Activated naive CD8-positive, alpha-beta T cell (primary cell): Measurements from ENCODE around the gene ETF1.

ENCODE experiments used
- H3K27ac Mint-ChIP-seq: one replicate; pipeline ENCODE4 v1.8.0; 2021; ENCODE audit warnings: mixed read lengths
- H3K27me3 Mint-ChIP-seq: one replicate; pipeline ENCODE4 v1.8.0; 2021; ENCODE audit warnings: mixed read lengths
- H3K36me3 Mint-ChIP-seq: one replicate; pipeline ENCODE4 v1.8.0; 2021; ENCODE audit warnings: mixed read lengths
- H3K4me1 Mint-ChIP-seq: one replicate; pipeline ENCODE4 v1.8.0; 2021; ENCODE audit warnings: low read depth, mixed read lengths
- H3K4me3 Mint-ChIP-seq: one replicate; pipeline ENCODE4 v1.8.0; 2021; ENCODE audit warnings: mild to moderate bottlenecking, mixed read lengths
- H3K9me3 Mint-ChIP-seq: one replicate; pipeline ENCODE4 v1.8.0; 2021; ENCODE audit warnings: low read depth, mixed read lengths

The ETF1 gene

DNA sequence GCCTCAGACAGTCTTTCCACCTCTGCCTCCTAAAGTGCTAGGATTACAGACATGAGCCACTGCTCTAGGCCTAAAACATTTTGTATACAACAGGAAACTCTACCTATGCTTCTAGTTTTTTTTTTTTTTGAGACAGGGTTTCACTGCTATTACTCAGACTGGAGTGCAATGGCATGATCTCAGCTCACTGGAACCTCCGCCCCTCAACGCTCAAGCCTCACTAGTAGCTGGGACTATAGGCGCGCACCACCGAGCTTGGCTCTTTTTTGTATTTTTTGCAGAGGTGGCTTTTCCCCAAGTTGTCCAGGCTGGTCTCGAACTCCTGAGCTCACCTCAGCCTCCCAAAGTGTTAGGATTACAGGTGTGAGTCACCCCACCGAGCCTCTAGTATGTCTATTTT is 26.7 kb upstream of the ETF1 start:
- peaks cover 30% of the 10 kb centered on the region for H3K36me3 Mint-ChIP-seq
- peak overlapping the region; percentile 70 for H3K4me3 Mint-ChIP-seq
- H3K4me1 Mint-ChIP-seq = peaks cover 68% of the 10 kb centered on the region
- no peaks in the 10 kb centered on the region for H3K27me3 Mint-ChIP-seq
- H3K9me3 Mint-ChIP-seq = no peaks in the 10 kb centered on the region
- peak overlapping the region; percentile 75 for H3K27ac Mint-ChIP-seq

DNA sequence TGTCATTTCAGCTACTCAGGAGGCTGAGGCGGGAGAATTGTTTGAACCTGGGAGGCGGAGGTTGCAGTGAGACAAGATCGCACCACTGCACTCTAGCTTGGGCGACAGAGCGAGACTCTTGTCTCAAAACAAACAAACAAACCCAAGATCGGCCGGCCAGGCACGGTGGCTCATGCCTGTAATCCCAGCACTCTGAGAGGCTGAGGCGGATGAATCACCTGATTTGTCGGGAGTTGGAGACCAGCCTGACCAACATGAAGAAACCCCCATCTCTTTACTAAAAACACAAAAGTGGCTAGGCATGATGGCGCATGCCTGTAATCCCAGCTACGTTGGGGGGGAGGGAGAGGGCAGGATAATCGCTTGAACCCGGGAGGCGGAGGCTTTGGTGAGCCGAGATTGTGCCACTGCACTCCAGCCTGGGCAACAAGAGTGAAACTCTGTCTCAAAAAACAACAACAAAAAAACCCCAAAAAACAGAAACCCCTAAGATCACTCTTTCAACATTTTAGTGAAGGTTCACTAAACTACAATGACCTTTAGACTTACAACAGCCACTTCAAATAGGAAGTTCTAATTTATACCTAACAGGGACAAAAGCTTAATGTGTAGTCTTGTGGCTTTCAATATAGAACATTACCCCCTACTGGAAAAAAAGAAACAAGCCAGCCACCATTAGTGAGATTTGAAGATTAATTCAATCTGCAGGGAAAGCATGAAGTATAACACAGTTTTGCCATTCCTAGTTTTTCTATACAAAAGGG is 25.2 kb upstream of the ETF1 start:
- Mint-ChIP-seq H3K4me1 (peaks cover 70% of the 10 kb centered on the region), H3K4me3 (peak overlapping the region; percentile 31), H3K27me3 (no peaks in the 10 kb centered on the region), H3K9me3 (no peaks in the 10 kb centered on the region), H3K36me3 (peaks cover 18% of the 10 kb centered on the region), H3K27ac (peak overlapping the region; percentile 28)

DNA sequence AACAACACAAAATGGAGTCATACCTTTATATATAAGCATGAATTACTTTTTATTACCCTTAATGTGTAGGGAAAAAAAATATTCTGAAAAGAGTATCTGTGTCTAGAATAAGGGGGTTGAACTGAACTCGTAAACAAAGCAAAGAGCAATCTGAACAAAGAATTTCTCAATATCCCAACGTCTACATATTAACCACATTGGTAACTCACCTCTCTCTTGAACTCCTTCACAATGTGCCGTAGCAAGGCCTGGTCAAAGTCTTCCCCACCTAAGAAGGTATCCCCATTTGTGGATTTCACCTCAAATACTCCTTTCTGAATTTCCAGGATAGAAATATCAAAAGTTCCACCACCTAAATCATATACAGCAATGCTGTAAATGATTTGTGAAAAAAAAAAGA is 23.8 kb upstream of the ETF1 start:
- Mint-ChIP-seq H3K36me3 (peaks cover 13% of the 10 kb centered on the region), H3K4me3 (peak overlapping the region; percentile 30), H3K9me3 (no peaks in the 10 kb centered on the region), H3K27me3 (no peaks in the 10 kb centered on the region), H3K27ac (peak overlapping the region; percentile 47), H3K4me1 (peaks cover 66% of the 10 kb centered on the region)

DNA sequence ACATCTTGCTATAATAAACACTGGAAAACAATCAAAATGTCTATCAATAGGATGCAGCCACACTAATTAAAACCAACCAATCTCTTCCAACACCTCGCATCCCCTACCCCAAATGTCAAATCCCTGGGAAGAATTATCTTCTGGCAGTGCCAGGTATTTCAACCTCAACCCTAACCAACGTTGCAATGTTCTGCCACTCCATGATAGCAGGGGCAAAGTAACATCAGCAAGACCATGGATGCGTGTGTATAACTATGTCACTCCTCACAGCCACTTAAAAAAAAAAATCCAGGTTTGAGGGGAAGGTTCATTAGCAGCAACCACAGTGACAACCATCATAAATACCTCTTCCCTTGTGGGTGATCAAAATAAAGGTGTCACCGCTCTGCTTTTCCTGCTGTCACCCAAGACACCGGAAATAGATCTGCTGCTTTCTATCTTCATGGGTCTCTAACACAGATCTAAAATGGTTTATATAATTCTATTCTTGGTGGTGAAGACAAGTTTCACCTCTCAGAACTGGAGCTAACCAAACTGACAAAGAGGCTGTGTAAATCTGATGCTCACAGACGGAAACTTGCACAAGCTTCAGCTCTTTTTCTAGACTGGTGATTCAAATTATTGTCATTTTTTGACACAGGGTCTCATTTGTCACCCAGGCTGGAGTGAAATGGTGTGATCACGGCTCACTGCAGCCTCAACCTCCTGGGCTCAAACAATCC is 22.2 kb upstream of the ETF1 start:
- Mint-ChIP-seq H3K4me1 (peaks cover 63% of the 10 kb centered on the region), H3K4me3 (peak overlapping the region; percentile 61), H3K9me3 (no peaks in the 10 kb centered on the region), H3K27ac (peak overlapping the region; percentile 74), H3K27me3 (no peaks in the 10 kb centered on the region), H3K36me3 (peaks cover 17% of the 10 kb centered on the region)

GRCh38 chr5:138564242-138564641 is 21.2 kb upstream of the ETF1 start:
- H3K27me3 Mint-ChIP-seq = no peaks in the 10 kb centered on the region
- peaks cover 15% of the 10 kb centered on the region for H3K36me3 Mint-ChIP-seq
- no peaks in the 10 kb centered on the region for H3K9me3 Mint-ChIP-seq
- no peak overlapping the region for H3K4me3 Mint-ChIP-seq
- H3K27ac Mint-ChIP-seq = peak overlapping the region; percentile 22
- peaks cover 58% of the 10 kb centered on the region for H3K4me1 Mint-ChIP-seq

DNA sequence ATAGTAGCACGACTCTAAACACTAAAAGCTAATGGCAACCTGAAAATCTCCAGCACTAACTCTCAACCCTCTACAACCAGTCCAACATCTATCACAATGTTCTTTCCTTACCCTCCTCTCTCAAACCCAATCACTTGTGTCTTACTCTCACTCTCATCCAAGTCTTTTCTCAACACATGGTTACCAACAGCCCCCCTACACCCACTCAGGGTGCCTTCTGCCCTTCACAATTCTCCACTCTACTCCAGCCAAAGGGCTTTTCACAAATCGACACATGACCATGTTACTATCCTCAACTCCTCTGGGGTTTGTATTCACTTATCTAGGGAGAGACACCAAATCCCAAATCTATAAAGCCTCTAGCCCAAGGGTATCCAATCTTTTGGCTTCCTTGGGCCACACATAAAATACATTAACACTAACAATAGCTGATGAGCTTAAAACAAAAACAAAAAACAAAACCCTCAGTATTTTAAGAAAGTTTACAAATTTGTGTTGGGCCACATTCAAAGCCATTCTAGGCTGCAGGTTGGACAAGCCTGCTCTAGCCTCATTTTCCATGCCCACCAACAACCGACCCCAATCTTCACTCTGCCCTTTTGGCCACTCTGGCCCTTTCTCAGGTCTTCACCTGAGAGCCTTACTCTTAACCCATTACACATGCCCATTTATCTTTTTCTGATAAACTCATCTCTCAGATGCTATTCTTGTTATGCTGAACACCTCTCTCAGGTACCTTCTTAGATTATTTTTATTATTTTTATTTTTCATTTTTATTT is 20.5 kb upstream of the ETF1 start:
- peak overlapping the region; percentile 2 for H3K4me3 Mint-ChIP-seq
- peaks cover 13% of the 10 kb centered on the region for H3K36me3 Mint-ChIP-seq
- H3K4me1 Mint-ChIP-seq = peaks cover 58% of the 10 kb centered on the region
- H3K27me3 Mint-ChIP-seq = no peaks in the 10 kb centered on the region
- peak overlapping the region; percentile 84 for H3K27ac Mint-ChIP-seq
- no peaks in the 10 kb centered on the region for H3K9me3 Mint-ChIP-seq

- H3K36me3 Mint-ChIP-seq = peaks cover 10% of the 10 kb centered on the region
- H3K4me3 Mint-ChIP-seq = no peak overlapping the region
- no peaks in the 10 kb centered on the region for H3K27me3 Mint-ChIP-seq
- no peaks in the 10 kb centered on the region for H3K9me3 Mint-ChIP-seq
- H3K4me1 Mint-ChIP-seq = peaks cover 42% of the 10 kb centered on the region
- H3K27ac Mint-ChIP-seq = no peak overlapping the region
Measured at GRCh38 chr5:138560971-138561370, 17.9 kb upstream of the ETF1 start.

- peaks cover 11% of the 10 kb centered on the region for H3K36me3 Mint-ChIP-seq
- H3K27ac Mint-ChIP-seq = no peak overlapping the region
- peaks cover 36% of the 10 kb centered on the region for H3K4me1 Mint-ChIP-seq
- H3K9me3 Mint-ChIP-seq = no peaks in the 10 kb centered on the region
- no peaks in the 10 kb centered on the region for H3K27me3 Mint-ChIP-seq
- no peak overlapping the region for H3K4me3 Mint-ChIP-seq
Measured at GRCh38 chr5:138559937-138560336, 16.9 kb upstream of the ETF1 start.

DNA sequence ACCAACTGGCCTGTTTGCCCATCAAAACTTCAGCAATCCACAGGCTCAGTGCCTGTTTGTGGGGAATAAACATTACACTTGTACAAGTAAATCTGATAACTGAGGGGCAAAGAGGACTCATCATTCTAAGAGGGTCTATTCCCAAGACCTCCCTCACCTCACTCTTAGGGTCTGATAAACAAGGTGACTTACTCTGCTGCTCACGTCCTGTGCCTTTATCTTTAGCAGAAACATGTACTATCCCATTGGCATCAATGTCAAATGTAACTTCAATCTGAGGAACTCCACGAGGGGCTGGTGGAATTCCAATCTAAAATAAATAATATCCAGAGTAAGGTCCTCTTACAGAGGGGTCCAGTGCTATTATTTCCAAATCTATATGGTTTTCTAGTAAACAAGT is 14.6 kb upstream of the ETF1 start:
- Mint-ChIP-seq H3K27ac (no peak overlapping the region), H3K4me3 (no peak overlapping the region), H3K36me3 (peaks cover 11% of the 10 kb centered on the region)

DNA sequence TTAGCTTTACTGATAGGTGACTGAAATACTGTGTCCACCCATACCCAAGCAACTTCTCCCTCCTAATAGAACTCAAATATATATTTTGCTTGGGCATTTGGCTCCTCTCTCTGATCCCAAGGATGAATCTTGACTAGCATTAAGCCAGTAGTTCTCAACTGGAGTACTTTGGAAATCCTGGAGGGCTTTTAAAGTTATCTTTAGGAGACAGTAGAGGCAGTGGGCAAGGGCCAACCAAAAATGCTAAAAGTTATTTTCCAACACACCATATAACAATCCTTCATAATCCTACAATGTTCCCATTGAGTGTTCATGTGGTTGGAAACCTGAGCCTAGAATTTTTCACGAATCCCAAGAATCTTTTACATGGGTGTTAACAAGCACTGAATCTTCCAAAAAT is 11.1 kb upstream of the ETF1 start:
- no peak overlapping the region for H3K27ac Mint-ChIP-seq

More for the DNA sequence above, 14.6 kb upstream of the ETF1 start:
- H3K9me3 Mint-ChIP-seq = no peaks in the 10 kb centered on the region
- no peaks in the 10 kb centered on the region for H3K27me3 Mint-ChIP-seq
- peaks cover 24% of the 10 kb centered on the region for H3K4me1 Mint-ChIP-seq

DNA sequence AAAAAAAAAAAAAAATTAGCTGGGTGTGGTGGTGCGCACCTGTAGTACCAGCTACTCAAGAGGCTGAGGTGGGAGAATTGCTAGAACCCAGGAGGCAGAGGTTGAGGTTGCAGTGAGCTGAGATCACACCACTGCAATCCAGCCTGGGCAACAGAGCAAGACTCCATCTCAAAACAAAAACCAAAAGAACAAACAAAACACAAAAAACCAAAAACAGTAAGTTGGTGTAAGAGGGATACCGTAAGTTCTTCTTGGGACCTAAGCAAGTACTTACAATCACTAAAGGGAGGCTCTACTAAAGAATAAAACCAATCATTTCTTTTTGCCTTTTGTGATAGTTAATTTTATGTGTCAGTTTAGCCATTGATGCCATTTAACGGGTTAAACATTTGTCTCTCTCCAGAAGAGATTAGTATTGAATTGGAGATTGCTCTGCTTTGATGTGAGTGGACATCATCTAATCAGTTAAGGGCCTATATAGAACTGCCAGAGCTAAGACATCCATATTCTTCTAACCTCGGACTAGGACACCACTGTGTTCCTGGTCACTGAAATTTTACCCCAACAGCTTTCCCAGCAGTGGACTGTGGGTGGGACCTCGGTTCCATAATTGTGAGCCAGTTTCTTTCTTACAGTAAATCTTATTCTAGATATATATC is 10.5 kb upstream of the ETF1 start:
- no peaks in the 10 kb centered on the region for H3K9me3 Mint-ChIP-seq
- no peak overlapping the region for H3K4me3 Mint-ChIP-seq
- peaks cover 6% of the 10 kb centered on the region for H3K36me3 Mint-ChIP-seq
- H3K27ac Mint-ChIP-seq = no peak overlapping the region
- H3K27me3 Mint-ChIP-seq = no peaks in the 10 kb centered on the region
- peaks cover 21% of the 10 kb centered on the region for H3K4me1 Mint-ChIP-seq

More for the DNA sequence above, 11.1 kb upstream of the ETF1 start:
- peaks cover 9% of the 10 kb centered on the region for H3K36me3 Mint-ChIP-seq
- H3K9me3 Mint-ChIP-seq = no peaks in the 10 kb centered on the region
- H3K4me3 Mint-ChIP-seq = no peak overlapping the region
- H3K4me1 Mint-ChIP-seq = peaks cover 22% of the 10 kb centered on the region
- no peaks in the 10 kb centered on the region for H3K27me3 Mint-ChIP-seq

- Mint-ChIP-seq H3K36me3 (peaks cover 6% of the 10 kb centered on the region), H3K27ac (peak overlapping the region; percentile 46), H3K4me1 (peaks cover 30% of the 10 kb centered on the region), H3K9me3 (no peaks in the 10 kb centered on the region), H3K27me3 (no peaks in the 10 kb centered on the region), H3K4me3 (no peak overlapping the region)
Measured at GRCh38 chr5:138552657-138553056, 9.6 kb upstream of the ETF1 start.

- H3K4me3 Mint-ChIP-seq = no peak overlapping the region
- H3K4me1 Mint-ChIP-seq = peaks cover 43% of the 10 kb centered on the region
- no peak overlapping the region for H3K27ac Mint-ChIP-seq
- no peaks in the 10 kb centered on the region for H3K27me3 Mint-ChIP-seq
- peaks cover 3% of the 10 kb centered on the region for H3K36me3 Mint-ChIP-seq
- H3K9me3 Mint-ChIP-seq = no peaks in the 10 kb centered on the region
Measured at GRCh38 chr5:138549414-138549813, 6.4 kb upstream of the ETF1 start.

- Mint-ChIP-seq H3K4me1 (peaks cover 52% of the 10 kb centered on the region), H3K4me3 (peak overlapping the region; percentile 68), H3K27ac (no peak overlapping the region), H3K36me3 (peaks cover 14% of the 10 kb centered on the region), H3K9me3 (no peaks in the 10 kb centered on the region), H3K27me3 (no peaks in the 10 kb centered on the region)
Measured at GRCh38 chr5:138545919-138546562, 3.0 kb upstream of the ETF1 start.
